NCI-H1694 (cell line): ENCODE data around the gene MUC6.

Source experiments
- DNase-seq: peaks from one replicate; lab custom pipeline; 2025; lab: John Stamatoyannopoulos, UW

The MUC6 gene

GRCh38 chr11:1073261-1073724 lies 36.8 kb upstream of the MUC6 start:
- no peak for DNase-seq

GRCh38 chr11:1072821-1073231 lies 36.3 kb upstream of the MUC6 start:
- DNase-seq = no peak

GRCh38 chr11:1072116-1072820 lies 35.8 kb upstream of the MUC6 start:
- DNase-seq = no peak

GRCh38 chr11:1071571-1072115 lies 35.1 kb upstream of the MUC6 start:
- no peak for DNase-seq

GRCh38 chr11:1070594-1071462 lies 34.3 kb upstream of the MUC6 start:
- no peak for DNase-seq

- no peak for DNase-seq
Measured at GRCh38 chr11:1069740-1070139, 33.2 kb upstream of the MUC6 start.

GRCh38 chr11:1067812-1068496 lies 31.4 kb upstream of the MUC6 start:
- no peak for DNase-seq

GRCh38 chr11:1064167-1064566 lies 27.6 kb upstream of the MUC6 start:
- DNase-seq = no peak

GRCh38 chr11:1062075-1062820 lies 25.7 kb upstream of the MUC6 start:
- no peak for DNase-seq

- DNase-seq = no peak
Measured at GRCh38 chr11:1060852-1061616, 24.5 kb upstream of the MUC6 start.

GRCh38 chr11:1060410-1060809 lies 23.9 kb upstream of the MUC6 start:
- no peak for DNase-seq

- no peak for DNase-seq
Measured at GRCh38 chr11:1059759-1060158, 23.2 kb upstream of the MUC6 start.

- no peak for DNase-seq
Measured at GRCh38 chr11:1057806-1058205, 21.3 kb upstream of the MUC6 start.

- DNase-seq = no peak
Measured at GRCh38 chr11:1055990-1056771, 19.7 kb upstream of the MUC6 start.

GRCh38 chr11:1055109-1055703 lies 18.7 kb upstream of the MUC6 start:
- DNase-seq = no peak

- DNase-seq = no peak
Measured at GRCh38 chr11:1054143-1055108, 17.9 kb upstream of the MUC6 start.

- DNase-seq = no peak
Measured at GRCh38 chr11:1053121-1053901, 16.8 kb upstream of the MUC6 start.
